ENCODE measurements around the gene MACROD2.
"Not testable (repeated sequence)": the region's sequence is repeated elsewhere in the genome, so short reads cannot be mapped to it uniquely, and the experiment has no call there.

MACROD2 gene

DNA sequence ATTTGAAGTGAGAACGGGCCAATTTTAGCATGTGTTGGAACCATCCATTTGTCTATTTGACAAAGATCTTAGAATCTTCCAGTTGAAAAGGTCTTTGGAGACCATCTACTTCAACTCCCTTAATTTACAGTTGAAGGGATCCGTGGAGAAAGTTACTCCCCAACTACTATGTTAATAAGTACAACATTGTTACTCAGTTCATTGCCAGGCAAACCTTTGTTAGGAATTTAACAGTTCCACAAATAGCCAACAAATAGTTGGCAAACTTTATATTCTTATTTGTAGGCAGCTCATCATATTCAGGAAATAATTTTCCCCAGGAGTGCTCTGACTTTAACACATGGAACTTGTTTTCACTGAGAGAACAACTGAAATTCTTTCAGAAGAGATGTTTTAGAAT is 423.1 kb downstream of the MACROD2 start:
- DNase-seq = no peak

DNA sequence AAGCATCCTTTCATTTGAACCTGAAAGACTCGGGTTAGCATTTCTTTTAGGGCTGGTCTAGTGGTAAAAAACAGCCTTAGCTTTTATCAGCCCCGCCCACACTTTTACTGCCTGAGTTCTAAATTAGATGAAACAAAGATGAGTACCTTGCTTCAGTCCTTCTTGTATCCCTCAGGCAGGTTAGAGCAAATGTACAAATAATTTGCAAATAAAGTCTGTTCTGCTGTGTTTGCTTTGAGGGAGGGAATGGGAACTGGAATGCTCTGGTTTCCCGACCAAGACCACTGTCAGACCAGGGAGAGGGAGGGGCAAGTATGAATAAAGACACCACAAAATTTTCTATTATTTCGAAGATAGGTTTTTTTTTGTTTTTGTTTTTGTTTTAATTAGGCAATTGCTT is 427.6 kb downstream of the MACROD2 start:
- DNase-seq = no peak

DNA sequence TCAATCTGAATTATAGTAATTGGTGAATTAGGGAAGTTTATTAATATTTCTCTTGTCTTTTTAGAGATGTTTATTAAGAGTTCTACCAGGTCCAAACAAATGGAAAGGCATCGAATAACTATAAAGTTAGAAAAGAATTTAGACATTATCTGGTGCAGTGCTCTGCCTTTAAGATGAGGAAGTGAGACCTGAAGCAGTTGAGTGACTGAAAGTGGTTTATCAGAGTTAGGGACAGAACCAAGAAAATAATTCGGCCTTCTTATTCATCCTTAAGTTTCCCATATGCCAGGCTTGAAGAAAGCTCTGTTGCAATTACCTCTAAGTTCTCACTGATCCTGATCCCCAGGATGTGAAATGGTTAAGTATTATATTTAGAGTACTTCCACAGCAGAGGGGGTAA is 436.3 kb downstream of the MACROD2 start:
- no peak for DNase-seq

DNA sequence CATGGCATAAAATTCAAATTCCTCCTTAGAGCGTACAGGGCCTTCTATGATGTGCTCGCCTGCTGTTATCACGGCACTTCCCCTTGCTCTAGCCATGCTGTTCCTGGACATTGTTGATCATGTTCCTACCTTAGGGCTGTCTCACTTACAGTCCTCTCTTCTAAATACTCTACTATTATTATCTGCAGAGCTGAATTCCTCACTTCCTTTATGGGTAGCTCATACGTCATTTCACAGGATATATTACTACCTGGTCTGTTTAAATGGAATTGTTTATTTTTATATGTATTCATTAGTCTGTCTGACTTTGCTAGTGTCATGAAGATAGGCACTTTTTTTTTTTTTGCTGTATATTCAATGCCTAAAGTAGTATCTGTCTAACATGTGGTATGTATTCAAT is 436.8 kb downstream of the MACROD2 start:
- DNase-seq = no peak

DNA sequence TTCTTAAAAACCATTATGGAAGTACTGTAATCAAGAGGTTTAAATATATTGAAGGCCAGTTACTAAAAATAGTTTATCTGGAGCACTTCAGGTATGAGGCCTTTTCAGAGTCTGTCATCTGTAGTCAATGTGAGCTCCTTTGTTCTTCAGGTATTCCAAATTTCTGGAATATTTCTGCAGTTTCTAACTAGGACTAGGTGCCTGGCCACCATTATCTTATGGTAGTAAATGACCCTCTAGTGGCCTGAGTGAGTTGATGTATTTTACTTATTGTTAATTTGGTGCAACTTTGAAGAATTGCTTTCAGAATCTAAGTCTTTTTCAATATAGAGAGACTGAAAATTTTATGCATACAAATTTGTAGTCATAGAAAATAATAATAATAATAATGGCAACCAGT is 437.3 kb downstream of the MACROD2 start:
- DNase-seq = no peak

DNA sequence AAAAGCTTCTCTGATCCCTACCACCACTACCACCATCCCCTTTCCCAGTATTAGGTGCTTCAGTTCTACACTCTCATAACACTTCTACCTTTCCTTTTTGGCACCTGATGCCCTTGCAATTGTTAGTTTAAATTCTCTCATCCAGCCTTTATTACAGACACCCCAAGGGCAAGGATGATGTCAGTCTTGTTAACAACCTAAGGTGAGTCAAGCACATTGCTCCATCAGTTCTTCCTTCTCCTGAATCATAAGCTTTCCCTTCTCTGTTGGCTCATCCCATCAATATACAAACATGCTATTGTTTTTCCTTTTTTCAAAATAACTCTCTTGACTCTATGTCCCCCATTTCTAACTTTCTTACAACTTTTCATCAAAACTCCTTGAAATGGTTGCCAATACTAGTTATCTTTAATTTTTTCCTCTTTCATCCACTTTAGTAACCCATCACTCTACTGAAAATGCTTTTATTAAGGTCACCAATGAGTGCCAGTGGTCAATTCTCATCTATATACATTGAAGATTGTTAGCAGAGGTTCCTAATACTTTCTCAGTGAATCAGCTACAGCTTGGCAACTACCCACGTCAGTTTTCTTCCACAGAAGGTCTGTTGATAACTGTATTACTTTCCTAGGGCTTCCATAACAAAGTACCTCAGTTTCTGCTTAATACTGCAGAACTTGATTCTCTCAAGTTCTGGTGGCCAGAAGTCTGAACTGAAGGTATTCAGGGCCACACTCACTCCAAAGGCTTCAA is 439.2 kb downstream of the MACROD2 start:
- DNase-seq = no peak

DNA sequence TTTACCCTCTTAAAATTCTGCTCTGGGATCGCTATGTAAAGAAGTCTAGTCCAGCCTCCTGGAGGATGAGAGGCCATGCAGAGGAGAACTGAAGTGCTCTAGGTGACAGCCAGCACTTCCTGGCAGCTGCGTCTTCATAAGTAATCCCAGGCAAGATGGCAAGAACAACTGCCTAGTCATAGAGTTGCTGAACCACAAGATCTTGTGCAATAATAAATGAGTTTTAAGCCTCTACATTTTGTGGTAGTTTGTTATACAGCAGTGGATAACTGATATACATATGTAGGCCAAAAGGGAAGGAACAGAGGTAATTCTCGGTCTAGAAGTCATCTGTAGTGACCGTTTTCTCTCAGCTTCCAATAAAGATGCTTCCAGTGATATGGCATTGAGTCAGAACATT is 445.9 kb downstream of the MACROD2 start:
- DNase-seq = no peak

DNA sequence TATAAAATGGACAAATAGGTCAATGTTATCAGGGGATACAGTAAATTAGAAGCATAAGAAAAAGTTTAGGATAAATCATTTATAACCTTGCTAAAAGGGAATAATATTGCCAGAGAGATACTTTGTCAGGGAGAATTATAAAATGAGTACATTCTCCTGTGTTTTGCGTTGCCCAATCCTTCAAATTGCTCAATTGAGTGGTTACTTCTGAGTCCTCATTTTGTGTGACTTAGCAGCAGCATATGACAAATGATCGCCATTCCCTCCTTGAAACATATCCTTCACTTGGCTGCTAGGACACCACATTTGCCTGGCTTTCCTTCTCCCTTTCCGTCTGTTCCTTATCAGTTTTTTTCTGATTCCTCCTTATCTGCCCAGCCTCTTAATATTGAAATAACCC is 448.8 kb downstream of the MACROD2 start:
- no peak for DNase-seq

DNA sequence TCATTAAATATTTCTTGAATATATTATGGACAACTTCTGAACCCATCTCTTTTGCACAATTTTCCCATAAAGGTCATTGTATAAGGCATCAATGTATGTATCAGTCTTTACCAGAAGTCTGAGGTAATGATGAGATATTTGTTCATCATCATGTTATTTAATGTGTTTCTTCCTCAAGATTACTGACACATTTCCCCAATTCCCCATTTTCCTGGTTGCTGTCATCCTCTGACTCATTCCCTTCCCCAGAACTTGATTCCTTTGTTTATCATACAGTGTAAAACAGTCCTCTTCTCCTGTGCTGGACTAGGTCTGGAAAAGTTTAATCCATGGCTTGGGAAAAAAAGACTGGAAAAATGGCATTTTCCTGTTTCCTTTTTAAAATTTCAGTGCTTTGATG is 450.0 kb downstream of the MACROD2 start:
- no peak for DNase-seq

DNA sequence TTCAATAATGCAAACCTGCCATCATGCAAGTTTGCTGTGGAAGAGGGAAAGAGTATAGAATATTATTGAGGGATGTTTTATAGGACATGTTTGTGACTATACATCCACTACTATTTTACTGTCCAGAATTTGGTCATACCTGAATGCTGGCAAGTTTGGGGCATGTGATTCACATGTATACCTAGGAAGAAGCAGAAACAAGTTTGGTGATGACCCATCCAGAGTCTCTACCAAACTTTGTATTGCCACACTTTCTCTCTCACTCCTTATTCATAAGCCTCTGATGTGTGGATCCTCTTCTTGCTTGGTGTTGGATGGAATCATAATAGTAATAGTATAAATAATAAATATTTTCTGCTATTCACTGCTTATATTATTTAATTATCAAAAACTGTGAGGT is 450.6 kb downstream of the MACROD2 start:
- no peak for DNase-seq

DNA sequence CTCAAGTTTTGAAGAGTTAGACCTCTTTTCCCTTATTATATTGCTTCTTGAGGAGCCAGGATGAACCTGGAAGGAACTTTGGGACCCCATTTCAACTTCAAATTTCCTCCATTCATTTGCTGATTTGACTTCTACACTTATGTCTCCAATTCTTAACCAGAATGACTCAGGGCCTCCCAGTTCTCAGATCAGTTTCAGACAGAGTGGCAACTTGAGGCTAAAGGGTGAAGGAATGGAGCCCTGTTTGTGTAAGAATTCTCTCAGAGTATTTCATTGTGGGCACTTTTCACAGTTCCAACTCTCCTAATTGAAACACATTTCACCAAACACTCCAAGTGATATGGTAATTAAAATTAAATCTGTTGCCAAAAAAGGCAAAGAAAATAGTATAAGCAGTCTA is 451.1 kb downstream of the MACROD2 start:
- DNase-seq = no peak

DNA sequence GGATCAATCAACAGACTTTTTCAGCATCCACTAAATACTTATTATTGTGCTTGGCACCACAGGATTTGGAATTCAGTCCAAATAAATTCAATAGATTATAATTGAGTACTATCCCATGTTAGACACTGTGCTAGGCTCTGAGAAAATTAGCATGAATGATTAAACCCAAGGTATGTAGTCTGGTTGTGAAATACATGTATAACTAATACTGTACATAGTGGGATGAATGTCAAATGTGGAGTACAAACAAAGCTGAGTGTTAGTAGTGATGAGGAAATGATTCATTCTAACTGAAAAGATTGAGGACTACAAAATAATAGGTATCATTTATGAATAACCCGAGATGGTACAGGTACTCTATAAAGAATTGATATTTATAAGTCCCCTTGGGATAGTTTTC is 454.0 kb downstream of the MACROD2 start:
- DNase-seq = no peak

DNA sequence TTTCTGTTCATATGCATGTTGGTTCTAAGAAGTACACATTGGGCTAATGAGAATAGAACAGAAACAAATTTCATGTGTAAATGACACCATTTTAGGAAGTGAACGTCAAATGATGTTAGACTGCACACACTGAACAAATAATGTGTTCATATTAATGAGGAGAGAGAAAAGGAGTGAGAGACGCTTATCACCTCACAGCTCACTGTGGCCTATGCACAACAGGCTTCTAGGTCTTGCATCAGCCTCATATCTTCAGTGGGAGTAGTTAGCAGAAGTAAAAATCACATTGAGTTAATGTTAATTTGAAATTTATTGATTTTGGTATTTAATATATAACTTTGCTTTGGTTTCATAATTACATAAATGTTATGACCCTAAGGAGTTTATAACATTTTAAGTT is 454.9 kb downstream of the MACROD2 start:
- DNase-seq = no peak

DNA sequence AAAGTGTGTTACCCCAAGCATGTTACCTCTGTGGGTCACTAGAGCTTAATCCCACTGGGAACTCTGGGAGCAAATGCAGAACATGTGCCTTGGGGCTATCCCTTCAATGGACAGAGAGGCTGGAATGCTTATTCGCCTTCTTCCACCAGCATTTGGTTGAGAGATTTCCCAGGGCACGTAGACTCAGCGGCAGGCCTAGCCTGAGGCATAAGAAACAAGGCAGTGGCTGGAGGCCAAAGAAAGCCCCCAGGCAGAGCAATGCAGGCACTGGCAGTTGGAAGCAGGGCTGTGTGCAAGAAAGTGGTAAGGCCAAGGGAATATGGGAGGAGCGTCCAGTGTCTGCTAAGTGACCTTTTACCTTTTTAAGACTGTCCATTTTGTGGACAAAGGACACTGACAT is 456.1 kb downstream of the MACROD2 start:
- DNase-seq = no peak

DNA sequence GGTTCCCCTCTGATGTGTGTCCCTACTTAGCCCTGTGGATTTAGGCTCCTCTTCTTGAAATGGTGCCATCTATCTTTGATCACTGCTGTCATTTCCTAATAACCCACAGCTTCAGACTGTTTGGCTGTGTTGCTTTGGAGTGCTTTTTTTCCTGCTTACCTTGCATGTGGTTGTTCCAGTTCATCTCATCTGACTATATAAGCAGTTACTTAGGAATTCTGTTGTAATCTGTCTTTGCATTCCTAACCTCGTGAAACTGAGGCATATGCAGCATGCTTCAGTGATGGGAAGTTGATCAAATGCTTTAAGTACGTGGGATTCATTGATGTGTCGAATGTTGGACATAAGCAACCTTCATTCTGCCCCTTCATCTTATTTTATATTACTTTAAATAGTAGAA is 457.9 kb downstream of the MACROD2 start:
- DNase-seq = no peak

DNA sequence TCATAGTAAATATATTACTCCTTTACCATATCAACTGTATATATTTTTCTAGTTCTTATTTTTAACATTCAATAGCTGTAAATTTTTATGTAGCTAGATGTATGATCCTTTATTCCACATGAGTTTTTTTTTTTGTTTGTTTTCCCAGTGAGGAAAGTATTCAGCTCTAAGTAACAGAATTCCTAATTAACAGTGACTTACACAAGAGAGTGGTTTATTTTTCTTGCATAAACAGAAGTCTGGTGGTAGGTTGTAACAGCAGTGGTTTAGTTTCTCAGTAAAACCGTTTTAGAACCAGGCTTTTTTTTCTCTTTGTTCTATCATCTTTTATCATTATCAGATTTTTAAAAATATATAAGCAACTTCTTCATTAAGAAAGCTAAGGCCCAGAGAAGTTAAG is 459.0 kb downstream of the MACROD2 start:
- no peak for DNase-seq

DNA sequence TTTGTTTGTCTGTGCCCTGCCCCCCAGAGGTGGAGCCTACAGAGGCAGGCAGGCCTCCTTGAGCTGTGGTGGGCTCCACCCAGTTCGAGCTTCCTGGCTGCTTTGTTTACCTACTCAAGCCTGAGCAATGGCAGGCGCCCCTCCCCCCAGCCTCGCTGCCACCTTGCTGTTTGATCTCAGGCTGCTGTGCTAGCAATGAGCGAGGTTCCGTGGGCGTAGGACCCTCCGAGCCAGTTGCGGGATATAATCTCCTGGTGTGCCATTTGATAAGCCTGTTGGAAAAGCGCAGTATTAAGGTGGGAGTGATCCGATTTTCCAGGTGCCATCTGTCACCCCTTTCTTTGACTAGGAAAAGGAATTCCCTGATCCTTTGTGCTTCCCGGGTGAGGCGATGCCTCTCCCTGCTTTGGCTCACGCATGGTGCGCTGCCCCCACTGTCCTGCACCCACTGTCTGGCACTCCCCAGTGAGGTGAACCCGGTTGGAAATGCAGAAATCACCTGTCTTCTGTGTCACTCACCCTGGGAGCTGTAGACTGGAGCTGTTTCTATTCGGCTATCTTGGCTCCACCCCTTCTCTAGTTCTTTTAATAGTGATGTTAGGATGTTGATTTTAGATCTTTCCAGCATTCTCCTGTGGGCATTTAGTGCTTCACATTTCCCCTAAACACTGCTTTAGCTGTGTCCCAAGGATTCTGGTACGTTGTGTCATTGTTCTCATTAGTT is 471.9 kb downstream of the MACROD2 start:
- not testable (repeated sequence) for DNase-seq

DNA sequence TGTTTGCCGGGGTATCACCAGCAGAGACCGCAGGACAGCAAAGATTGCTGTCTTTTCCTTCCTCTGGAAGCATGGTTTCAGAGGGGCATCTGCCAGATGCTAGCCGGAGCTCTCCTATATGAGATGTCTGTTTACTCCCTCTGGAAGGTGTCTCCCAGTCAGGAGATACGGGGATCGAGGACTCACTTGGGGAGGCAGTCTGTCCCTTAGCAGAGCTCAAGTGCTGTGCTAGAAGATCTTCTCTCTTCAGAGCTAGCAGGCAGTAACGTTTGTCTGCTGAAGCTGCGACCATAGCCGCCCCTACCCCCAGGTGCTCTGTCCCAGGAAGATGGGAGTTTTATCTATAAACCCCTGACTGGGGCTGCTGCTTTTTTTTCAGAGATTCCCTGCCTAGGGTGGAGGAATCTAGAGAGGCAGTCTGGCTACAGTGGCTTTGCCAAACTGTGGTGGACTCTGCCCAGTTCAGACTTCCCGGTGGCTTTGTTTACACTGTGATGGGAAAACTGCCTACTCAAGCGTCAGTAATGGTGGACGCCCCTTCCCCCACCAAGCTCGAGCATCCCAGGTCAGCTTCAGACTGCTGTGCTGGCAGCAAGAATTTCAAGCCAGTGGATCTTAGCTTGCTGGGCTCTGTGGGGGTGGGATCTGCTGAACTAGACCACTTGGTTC is 475.0 kb downstream of the MACROD2 start:
- no peak for DNase-seq

DNA sequence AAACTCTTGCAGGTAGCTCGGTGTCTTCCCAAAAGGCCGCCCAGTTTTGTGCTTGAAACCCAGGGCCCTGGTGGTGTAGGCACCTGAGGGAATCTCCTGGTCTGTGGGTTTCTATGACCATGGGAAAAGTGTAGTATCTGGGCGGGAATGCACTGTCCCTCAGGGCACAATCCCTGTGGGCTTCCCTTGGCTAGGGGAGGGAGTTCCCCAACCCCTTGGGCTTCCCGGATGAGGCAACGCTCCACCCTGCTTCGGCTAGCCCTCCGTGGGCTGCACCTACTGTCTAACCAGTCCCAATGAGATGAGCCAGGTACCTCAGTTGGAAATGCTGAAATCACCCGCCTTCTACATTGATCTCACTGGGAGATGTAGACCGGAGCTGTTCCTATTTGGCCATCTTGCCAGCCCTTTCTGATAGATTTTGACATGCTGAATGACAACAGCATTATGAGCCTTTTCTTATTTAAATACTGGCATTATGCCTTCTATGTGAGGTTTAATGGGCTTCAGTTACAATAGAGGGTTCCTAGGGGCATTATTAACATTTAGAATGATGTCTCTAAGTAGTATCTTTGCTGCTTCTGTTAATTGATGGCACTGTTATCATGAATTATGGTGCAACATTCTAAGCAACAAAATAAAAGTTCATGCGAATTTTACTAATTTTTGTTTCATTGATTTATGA is 475.8 kb downstream of the MACROD2 start:
- DNase-seq = no peak

DNA sequence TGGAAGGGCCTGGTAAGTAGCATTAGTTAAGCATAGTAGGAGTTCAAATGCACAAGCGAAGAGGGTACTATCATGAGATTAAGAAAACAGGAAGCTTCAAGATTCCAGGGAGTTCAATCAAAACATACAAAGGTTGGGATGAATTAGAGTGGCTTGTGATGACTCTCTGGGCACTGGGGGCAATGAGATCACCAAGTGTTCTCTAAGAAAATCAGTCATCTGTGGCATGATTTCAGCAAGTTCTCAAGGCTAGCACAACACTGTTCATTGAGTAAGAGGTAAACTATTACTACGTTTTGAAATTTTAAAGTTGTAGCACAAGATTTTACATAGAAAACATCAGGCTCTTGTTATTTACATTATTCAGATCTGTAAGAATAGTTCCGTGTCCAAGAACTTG is 481.8 kb downstream of the MACROD2 start:
- no peak for DNase-seq

DNA sequence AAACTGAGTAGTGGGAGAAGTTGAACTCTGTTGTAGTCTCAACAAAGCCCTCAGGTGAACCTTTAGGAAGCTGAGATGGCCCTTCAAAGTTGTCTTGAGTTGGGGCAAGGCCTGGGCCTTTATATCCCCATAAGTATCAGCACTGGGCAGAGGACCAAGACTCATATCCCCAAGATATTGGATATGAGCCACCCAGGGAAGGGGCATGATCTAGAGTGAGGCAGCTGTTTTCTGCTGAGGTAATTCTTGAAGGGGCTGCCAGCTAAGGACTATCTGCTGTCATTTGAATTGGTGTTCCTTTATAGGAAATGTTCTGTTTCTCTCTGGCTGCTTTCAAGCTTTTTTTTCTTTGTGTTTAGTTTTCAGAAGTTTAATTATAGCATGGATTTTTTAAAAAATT is 482.8 kb downstream of the MACROD2 start:
- no peak for DNase-seq

DNA sequence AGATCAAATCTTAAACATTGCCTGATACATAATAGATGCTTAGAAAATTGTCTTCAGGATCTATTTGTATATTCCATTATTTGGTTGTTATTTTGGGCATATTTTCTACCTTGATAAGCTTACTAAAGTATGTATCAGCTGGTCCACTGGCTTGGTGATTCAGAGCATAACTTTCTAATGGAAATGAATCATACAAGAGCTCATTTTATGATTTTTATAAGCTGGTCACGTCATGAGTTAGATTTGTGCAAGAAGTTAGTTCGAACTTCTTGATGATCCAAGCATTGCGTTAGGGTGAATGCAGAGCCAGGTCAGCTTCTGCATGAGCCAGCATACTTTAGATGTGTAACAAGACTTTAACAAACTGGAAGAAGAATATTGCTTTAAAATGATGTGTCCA is 486.5 kb downstream of the MACROD2 start:
- DNase-seq = no peak

DNA sequence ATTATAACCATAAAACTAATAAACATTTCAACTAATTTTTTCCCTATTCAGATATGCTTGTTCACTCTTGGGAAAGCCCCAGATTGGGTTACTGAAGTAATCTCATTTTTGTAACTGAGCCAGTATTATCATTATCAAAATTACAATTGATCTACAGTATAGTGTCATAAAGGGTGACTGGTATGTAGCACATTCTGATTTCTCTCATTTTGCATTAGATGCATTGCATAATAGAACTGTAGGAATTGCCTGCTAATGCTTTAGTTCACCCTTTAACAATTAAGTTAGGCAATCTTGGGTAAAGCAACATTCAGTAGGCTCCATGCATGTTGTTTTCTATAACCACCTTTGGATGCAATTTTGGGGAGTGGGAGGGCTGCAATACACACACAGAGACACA is 492.9 kb downstream of the MACROD2 start:
- no peak for DNase-seq

Measured in T-helper 1 cell (primary cell).